H1 (cell line): ENCODE data around the gene CCDC24. TPM values are rescaled to one million over a fixed set of nuclear protein-coding genes. Genes with fewer than 3 reads are reported as not detected.

ENCODE experiments used
- CTCF ChIA-PET: fragments of 300-600 bp; sonication (Branson Sonifier 250); formaldehyde crosslinking; loops from one replicate; lab custom pipeline; 2021; ENCODE audit not compliant: partially characterized antibody; lab: Charles Lee
- POLR2A ChIA-PET: fragments of 300-600 bp; sonication (Branson Sonifier 250); formaldehyde crosslinking; loops from one replicate; lab custom pipeline; 2021; ENCODE audit warnings: inconsistent platforms; ENCODE audit not compliant: partially characterized antibody; lab: Charles Lee
- DNase-seq, 2 experiments: peaks; one replicate each; pipeline versions ENCODE4 v3.0.0 to v3.0.0-alpha.2; 2010 to 2022; ENCODE audit warnings: low spot score in 2 of 2, low read depth in 1 of 2, mixed read lengths in 1 of 2
- FAIRE-seq: peaks from 2 replicates; lab custom pipeline; 2011; peaks lifted over from hg19 to GRCh38; lab: Jason Lieb, UNC
- H2AFZ ChIP-seq: 2 replicates; pipeline ENCODE4 v1.8.1; 2012; ENCODE audit warnings: low read length, inconsistent platforms
- H2AK5ac ChIP-seq: 2 replicates; pipeline ENCODE4 v1.6.1; 2013; ENCODE audit warnings: low read depth, low read length
- H2BK120ac ChIP-seq: replicated peaks from 2 replicates; pipeline ENCODE3; 2013; ENCODE audit warnings: low read depth, low read length, inconsistent platforms
- H2BK12ac ChIP-seq: 2 replicates; pipeline ENCODE4 v1.6.1; 2013; ENCODE audit warnings: low read depth, low read length
- H2BK15ac ChIP-seq: 2 replicates; pipeline ENCODE4 v1.6.1; 2013; ENCODE audit warnings: low read length
- H2BK20ac ChIP-seq: 2 replicates; pipeline ENCODE4 v1.6.1; 2013; ENCODE audit warnings: low read length
- H2BK5ac ChIP-seq: 2 replicates; pipeline ENCODE4 v1.6.1; 2013; ENCODE audit warnings: low read depth, low read length
- H3K14ac ChIP-seq: 2 replicates; pipeline ENCODE4 v1.6.1; 2013; ENCODE audit warnings: inconsistent platforms; ENCODE audit not compliant: insufficient read length
- H3K18ac ChIP-seq: 2 replicates; pipeline ENCODE4 v1.6.1; 2013; ENCODE audit warnings: low read length; ENCODE audit errors: extremely low read depth
- H3K23ac ChIP-seq: 2 replicates; pipeline ENCODE4 v1.6.1; 2013; ENCODE audit warnings: inconsistent platforms; ENCODE audit not compliant: insufficient read length
- H3K23me2 ChIP-seq: 2 replicates; pipeline ENCODE4 v1.6.1; 2013; ENCODE audit warnings: low read depth, low read length
- H3K27ac ChIP-seq: 2 replicates; pipeline ENCODE4 v1.6.1; 2011; ENCODE audit warnings: low read depth, low read length, inconsistent platforms
- H3K27me3 ChIP-seq, 4 experiments: replicated peaks in 1 of 4; 1 replicate in 1 of 4; 2 replicates in 3 of 4; pipeline versions ENCODE4 v1.6.1 to v1.8.1; 2011 to 2013; ENCODE audit warnings: low read length in 3 of 4, mild to moderate bottlenecking in 3 of 4, inconsistent platforms in 2 of 4, mixed read lengths in 2 of 4, moderate library complexity in 1 of 4; ENCODE audit not compliant: control insufficient read depth in 3 of 4, insufficient read depth in 3 of 4; ENCODE audit errors: extremely low read depth in 1 of 4
- H3K36me3 ChIP-seq, 4 experiments: 2 replicates each; pipeline versions ENCODE4 v1.6.1 to v1.8.1; 2011 to 2013; ENCODE audit warnings: mild to moderate bottlenecking in 4 of 4, low read length in 3 of 4, moderate library complexity in 2 of 4, control low read depth in 1 of 4, inconsistent platforms in 1 of 4; ENCODE audit not compliant: insufficient read depth in 4 of 4, control insufficient read depth in 2 of 4
- H3K4ac ChIP-seq: replicated peaks from 2 replicates; pipeline ENCODE3; 2013; ENCODE audit warnings: low read length, low read depth, mixed read lengths, inconsistent platforms; ENCODE audit not compliant: insufficient read length
- H3K4me1 ChIP-seq, 4 experiments: replicated peaks in 1 of 4; 1 replicate in 1 of 4; 2 replicates in 3 of 4; pipeline versions ENCODE4 v1.6.1 to v1.8.1; 2011 to 2013; ENCODE audit warnings: low read length in 3 of 4, inconsistent platforms in 2 of 4, mixed read lengths in 1 of 4; ENCODE audit not compliant: insufficient read depth in 4 of 4, control insufficient read depth in 3 of 4
- H3K4me2 ChIP-seq, 2 experiments: 2 replicates each; pipeline versions ENCODE4 v1.6.1 to v1.8.1; 2011 to 2013; ENCODE audit warnings: low read depth in 2 of 2, low read length in 2 of 2, control low read depth in 1 of 2, inconsistent platforms in 1 of 2, mild to moderate bottlenecking in 1 of 2; ENCODE audit not compliant: insufficient read depth in 1 of 2
- H3K4me3 ChIP-seq, 4 experiments: fragments of 200-600, 300-600 bp in 1 of 4; sonication (generic), shearing (Covaris generic), sonication (Bioruptor Twin) in 1 of 4; 2 replicates each; pipeline versions ENCODE4 v1.5.1 to v1.8.1; 2011 to 2016; ENCODE audit warnings: low read length in 4 of 4, low read depth in 3 of 4, control low read depth in 2 of 4, inconsistent platforms in 2 of 4, mild to moderate bottlenecking in 2 of 4, mixed read lengths in 1 of 4, moderate library complexity in 1 of 4; ENCODE audit not compliant: insufficient read depth in 2 of 4; ENCODE audit errors: extremely low read depth in 1 of 4
- H3K56ac ChIP-seq: replicated peaks from 2 replicates; pipeline ENCODE3; 2013; ENCODE audit warnings: low read depth, mild to moderate bottlenecking, mixed read lengths, low read length, inconsistent platforms; ENCODE audit not compliant: insufficient read length
- H3K79me1 ChIP-seq: 2 replicates; pipeline ENCODE4 v1.6.1; 2013; ENCODE audit warnings: low read depth, low read length, control low read depth
- H3K79me2 ChIP-seq, 2 experiments: 2 replicates each; pipeline versions ENCODE4 v1.6.1 to v1.8.1; 2012 to 2013; ENCODE audit warnings: low read length in 2 of 2, mild to moderate bottlenecking in 2 of 2, inconsistent platforms in 1 of 2; ENCODE audit not compliant: insufficient read depth in 2 of 2, control insufficient read depth in 1 of 2
- H3K9ac ChIP-seq, 4 experiments: replicated peaks in 1 of 4; 1 replicate in 1 of 4; 2 replicates in 3 of 4; pipeline versions ENCODE4 v1.6.1 to v1.8.1; 2011 to 2013; ENCODE audit warnings: low read depth in 3 of 4, low read length in 3 of 4, control low read depth in 2 of 4, mild to moderate bottlenecking in 2 of 4, moderate library complexity in 2 of 4, inconsistent platforms in 1 of 4; ENCODE audit errors: extremely low read depth in 1 of 4
- H3K9me3 ChIP-seq, 2 experiments: 2 replicates each; pipeline versions ENCODE4 v1.6.1 to v1.8.1; 2012 to 2013; ENCODE audit warnings: mild to moderate bottlenecking in 2 of 2, moderate library complexity in 2 of 2, control low read depth in 1 of 2, inconsistent platforms in 1 of 2, low read depth in 1 of 2, low read length in 1 of 2, mixed read lengths in 1 of 2; ENCODE audit not compliant: insufficient read depth in 2 of 2
- H4K20me1 ChIP-seq, 2 experiments: replicated peaks in 1 of 2; 2 replicates each; pipeline versions ENCODE3 to v1.8.1; 2011 to 2013; ENCODE audit warnings: inconsistent platforms in 2 of 2, low read length in 2 of 2, mild to moderate bottlenecking in 1 of 2; ENCODE audit not compliant: insufficient read depth in 2 of 2, control insufficient read depth in 1 of 2
- H4K5ac ChIP-seq: 2 replicates; pipeline ENCODE4 v1.6.1; 2013; ENCODE audit warnings: low read length, low read depth, mixed read lengths, inconsistent platforms; ENCODE audit not compliant: insufficient read length
- H4K8ac ChIP-seq: 2 replicates; pipeline ENCODE4 v1.8.0; 2013; ENCODE audit warnings: mild to moderate bottlenecking, moderate library complexity, low read length, inconsistent platforms; ENCODE audit not compliant: insufficient read depth; ENCODE audit errors: extremely low read depth
- H4K91ac ChIP-seq: replicated peaks from 2 replicates; pipeline ENCODE3; 2013; ENCODE audit warnings: low read length, mixed read lengths, inconsistent platforms; ENCODE audit not compliant: insufficient read length
- BCL11A ChIP-seq, 2 experiments: IDR thresholded peaks; one replicate each; pipeline ENCODE4 v1.6.1; 2011; ENCODE audit warnings: low read depth in 2 of 2, low read length in 2 of 2, mild to moderate bottlenecking in 2 of 2
- CBX5 ChIP-seq: fragments of 300-800, 300-1000 bp; sonication (generic); IDR thresholded peaks from 2 replicates; pipeline ENCODE4 v1.7.1; 2016; ENCODE audit warnings: antibody characterized with exemption, low read length, low read depth
- GABPA ChIP-seq: IDR thresholded peaks from 2 replicates; pipeline ENCODE4 v1.6.1; 2011; ENCODE audit warnings: mild to moderate bottlenecking, low read length, moderate library complexity, borderline replicate concordance; ENCODE audit not compliant: insufficient read depth
- HDAC2 ChIP-seq, 2 experiments: fragments of 300-600 bp in 1 of 2; sonication (generic) in 1 of 2; IDR thresholded peaks; 2 replicates each; pipeline ENCODE4 v1.6.1; 2011 to 2012; ENCODE audit warnings: low read depth in 2 of 2, low read length in 2 of 2, mild to moderate bottlenecking in 2 of 2, moderate library complexity in 2 of 2, borderline replicate concordance in 1 of 2, inconsistent platforms in 1 of 2
- KDM4A ChIP-seq: IDR thresholded peaks from one replicate; pipeline ENCODE4 v1.7.1; 2012; ENCODE audit warnings: low read depth, mild to moderate bottlenecking, moderate library complexity, low read length, inconsistent platforms; ENCODE audit not compliant: severe bottlenecking
- PHF8 ChIP-seq: fragments of 200-600 bp; sonication (generic); conservative IDR thresholded peaks from 2 replicates; pipeline ENCODE4 v1.7.1; 2012; ENCODE audit warnings: low read depth, mild to moderate bottlenecking, inconsistent platforms, low read length, moderate library complexity
- SAP30 ChIP-seq: fragments of 300-600 bp; sonication (generic); IDR thresholded peaks from 2 replicates; pipeline ENCODE4 v1.7.1; 2012; ENCODE audit warnings: low read length, moderate library complexity, mild to moderate bottlenecking, inconsistent platforms; ENCODE audit not compliant: insufficient read depth, insufficient replicate concordance
- TAF1 ChIP-seq: IDR thresholded peaks from 2 replicates; pipeline ENCODE4 v1.6.1; 2011; ENCODE audit warnings: mild to moderate bottlenecking, low read depth, low read length
- WGBS, 2 experiments: shearing (Covaris generic) in 1 of 2; methylation state at CpG; one replicate each; pipeline versions ENCODE4 v1.1.6 to v1.1.7; 2013 to 2015; ENCODE audit warnings: low lambda C conversion rate in 2 of 2, mixed read lengths in 2 of 2, inconsistent platforms in 1 of 2, low coverage in 1 of 2, missing lambda C conversion rate in 1 of 2; ENCODE audit not compliant: insufficient replicate concordance in 2 of 2, insufficient coverage in 1 of 2, insufficient read length in 1 of 2; ENCODE audit errors: extremely low coverage in 1 of 2, missing lambda C conversion rate in 1 of 2; 5-methylcytosine and 5-hydroxymethylcytosine counted together
- polyA plus RNA-seq, 7 experiments: library from polyadenylated mRNA; depleted of rRNA in 3 of 7; stranded (reverse) in 5 of 7; unstranded in 2 of 7; fragments of >200 nt in 5 of 7; fragments of 200-250 nt in 2 of 7; gene quantifications; 1 replicate in 5 of 7; 2 replicates in 1 of 7; 4 replicates in 1 of 7; pipeline versions ENCODE4 v1.2.1 to v1.2.3, GENCODE V29; 2011 to 2013; ENCODE audit warnings: missing spikeins in 2 of 7, mixed read lengths in 2 of 7
- total RNA-seq: library from RNA; stranded (reverse); fragmentation: NEBNext Ultra II Directional; extraction: Animal tissue kit (Norgen Biotek cat#: 25700); gene quantifications from 2 replicates; pipeline ENCODE4 v1.2.1, GENCODE V29; 2021

Gene CCDC24
- total and polyA plus RNA-seq, 2 of the 8 experiments (the other 6 are each of a cell fraction or from before 2014, with no cell fraction given): 11.2 to 11.4 TPM

DNA sequence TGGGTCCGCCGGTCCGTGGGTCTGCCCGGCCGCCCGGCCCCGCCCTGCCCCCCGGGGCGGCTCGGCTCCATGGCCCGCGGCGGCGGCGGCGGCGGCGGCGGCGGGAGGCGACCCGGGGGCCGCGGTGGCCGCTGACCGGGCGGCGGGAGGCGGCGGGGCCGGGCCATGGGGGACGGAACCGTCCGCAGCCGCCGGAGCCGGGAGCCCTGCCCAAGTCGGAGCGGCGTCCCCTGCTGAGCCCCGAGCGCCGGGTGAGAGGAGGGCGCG lies 12.2 kb upstream of the CCDC24 start:
- Histone ChIP-seq H4K5ac (no peak overlapping the region), H3K36me3 (peaks cover 2 to 23% (median 15%) of the 10 kb centered on the region in 4 experiments; a peak in 5 of 8 replicates), H3K4me1 (peaks cover 4 to 17% (median 15%) of the 10 kb centered on the region in 4 experiments), H2BK12ac (no peak overlapping the region), H2BK120ac (no peak overlapping the region), H3K4me3 (peak overlapping the region; percentile 42 to 74 (median 64); a peak in 7 of 8 replicates), H4K8ac (peak overlapping the region; percentile 89), H3K9ac (peak overlapping the region in 3 of 4 experiments; percentile 36 to 87 (median 72); a peak in 3 of 7 replicates), H2BK5ac (no peak overlapping the region), H2AK5ac (no peak overlapping the region), H3K4me2 (peak overlapping the region; percentile 61 to 85; a peak in 3 of 4 replicates), H3K9me3 (no peaks in the 10 kb centered on the region), H4K20me1 (peaks cover 2 to 35% of the 10 kb centered on the region in 2 experiments), H3K4ac (no peak overlapping the region), H3K79me1 (peaks cover 28% of the 10 kb centered on the region), H3K27ac (no peak overlapping the region), H3K56ac (no peak overlapping the region), H4K91ac (no peak overlapping the region), H3K27me3 (no peaks in the 10 kb centered on the region), H3K23ac (no peak overlapping the region), H2BK20ac (no peak overlapping the region), H3K18ac (no peak overlapping the region), H3K23me2 (peaks cover 24% of the 10 kb centered on the region), H2BK15ac (no peak overlapping the region), H3K14ac (no peak overlapping the region), H2AFZ (no peak overlapping the region), H3K79me2 (peaks cover 0 to 24% of the 10 kb centered on the region in 2 experiments; a peak in 2 of 4 replicates)
- DNase-seq (no peak), FAIRE-seq (no peak)
- TF ChIP-seq HDAC2 (IDR thresholded peaks at IDR 0.05; ENCODE audit: borderline replicate concordance in 1 of 2, low read depth in 2 of 2, low read length in 2 of 2) (no peak), PHF8 (0 out of 2 replicates have a peak, but pooled peaks have one; percentile 20), GABPA (no peak), TAF1 (peak; percentile 10; the same call in 1 of the 2 replicates), KDM4A (peak; percentile 14), SAP30 (no peak), CBX5 (no peak), BCL11A (IDR thresholded peaks at IDR 0.05; ENCODE audit: low read depth in 2 of 2, low read length in 2 of 2) (no peak)
- POLR2A ChIA-PET: interaction anchor here (1.5 to 12.9 kb wide), 3 partner anchors 9 to 11 kb away, joined by 5 to 189 read pairs (median 10); partner anchors contain the start of genes CCDC24 and DPH2
- CTCF ChIA-PET: interaction anchor here (0.8 to 1.1 kb wide), 2 partner anchors 9 to 15 kb away, joined by 3 to 5 read pairs; no protein-coding TSS in a partner anchor
- no CpG with 5 or more reads among the region's 45 CpGs for WGBS, 2 experiments
